PC-3 (cell line): Measurements from ENCODE around the gene PRSS37. TPM values are rescaled to one million over a fixed set of nuclear protein-coding genes. Genes with fewer than 3 reads are reported as not detected.
"Not testable (repeated sequence)": the region's sequence is repeated elsewhere in the genome, so short reads cannot be mapped to it uniquely, and the experiment has no call there.

Experiments
- ATAC-seq: fragments of 200-7000 bp; cut with Tn5 transposase; 2 replicates; pipeline ENCODE4 v1.9.1; 2020; ENCODE audit warnings: mild to moderate bottlenecking, moderate library complexity
- BruUV-seq: library from RNA; stranded (reverse); fragments of 400-500 nt; replicated peaks from 2 replicates; lab custom pipeline; 2021; lab: Mats Ljungman, UMichigan
- CTCF ChIA-PET: fragments of 300-600 bp; sonication (Branson Sonifier 250); formaldehyde crosslinking; loops from one replicate; lab custom pipeline; 2022; ENCODE audit warnings: antibody characterized with exemption; lab: Charles Lee
- POLR2A ChIA-PET: fragments of 300-600 bp; sonication (Branson Sonifier 250); formaldehyde crosslinking; loops from one replicate; lab custom pipeline; 2022; ENCODE audit warnings: antibody characterized with exemption; ENCODE audit not compliant: unreplicated experiment; lab: Charles Lee
- DNase-seq: peaks from one replicate; pipeline ENCODE4 v3.0.0-alpha.2; 2015
- H2AFZ ChIP-seq: fragments of 300-600 bp; sonication (generic); 2 replicates; pipeline ENCODE4 v1.6.0; 2016; ENCODE audit warnings: antibody characterized with exemption, low read length
- H3F3A ChIP-seq: fragments of 300-600 bp; sonication (generic); one replicate; pipeline ENCODE4 v1.6.0; 2017; ENCODE audit warnings: antibody characterized with exemption, low read length, control low read depth, mild to moderate bottlenecking; ENCODE audit not compliant: unreplicated experiment
- H3K27ac ChIP-seq: fragments of 300-600 bp; sonication (generic); 2 replicates; pipeline ENCODE4 v1.5.1; 2016; ENCODE audit warnings: mild to moderate bottlenecking, low read length
- H3K27me3 ChIP-seq: fragments of 300-600 bp; sonication (generic); 2 replicates; pipeline ENCODE4 v1.6.1; 2016; ENCODE audit warnings: low read length, mixed read lengths
- H3K36me3 ChIP-seq: fragments of 300-600 bp; sonication (generic); 2 replicates; pipeline ENCODE4 v1.6.1; 2016; ENCODE audit warnings: low read depth, mixed run types, low read length, mixed read lengths
- H3K4me1 ChIP-seq: fragments of 300-600 bp; sonication (generic); 2 replicates; pipeline ENCODE4 v1.5.1; 2016; ENCODE audit warnings: low read length; ENCODE audit not compliant: insufficient read depth
- H3K4me2 ChIP-seq: fragments of 300-600 bp; sonication (generic); 2 replicates; pipeline ENCODE4 v1.6.0; 2016; ENCODE audit warnings: low read length
- H3K4me3 ChIP-seq: fragments of 300-600 bp; sonication (generic); 2 replicates; pipeline ENCODE4 v1.5.1; 2016; ENCODE audit warnings: mild to moderate bottlenecking, low read length, mixed read lengths
- H3K79me2 ChIP-seq: fragments of 300-600 bp; sonication (generic); 2 replicates; pipeline ENCODE4 v1.6.1; 2017; ENCODE audit warnings: low read length, mixed read lengths
- H3K9ac ChIP-seq: fragments of 300-600 bp; sonication (generic); 2 replicates; pipeline ENCODE4 v1.6.0; 2016; ENCODE audit warnings: mild to moderate bottlenecking, low read length
- H3K9me2 ChIP-seq: fragments of 300-600 bp; sonication (generic); replicated peaks from 2 replicates; pipeline ENCODE4 v1.6.1; 2016; ENCODE audit warnings: mixed run types, low read length, mixed read lengths
- H3K9me3 ChIP-seq: fragments of 300-600 bp; sonication (generic); 2 replicates; pipeline ENCODE4 v1.6.1; 2016; ENCODE audit warnings: low read length, mixed read lengths
- H4K20me1 ChIP-seq: fragments of 300-600 bp; sonication (generic); 2 replicates; pipeline ENCODE4 v1.6.1; 2016; ENCODE audit warnings: low read length, mixed read lengths
- EZH2 ChIP-seq: fragments of 300-600 bp; sonication (generic); IDR thresholded peaks from one replicate; pipeline ENCODE4 v1.6.1; 2017; ENCODE audit warnings: antibody characterized with exemption, mild to moderate bottlenecking, low read length; ENCODE audit not compliant: unreplicated experiment
- EZH2phosphoT487 ChIP-seq: fragments of 300-600 bp; sonication (generic); IDR thresholded peaks from 2 replicates; pipeline ENCODE4 v1.6.1; 2018; ENCODE audit warnings: mild to moderate bottlenecking, antibody characterized with exemption, low read length, borderline replicate concordance
- intact Hi-C: fragments of 100-400 bp; cut with micrococcal nuclease; formaldehyde crosslinking; loops from 2 replicates; pipeline ENCODE4 v1.9.0; 2023
- total RNA-seq: library from RNA; depleted of rRNA; stranded (reverse); fragments of >200 nt; gene quantifications from 2 replicates; pipeline ENCODE4 v1.2.3, GENCODE V29; 2014
- TF ChIP-seq, protein P1 (sequence below): fragments of 300-600 bp; sonication (generic); conservative IDR thresholded peaks from 2 replicates; pipeline ENCODE4 v1.5.1; 2017; ENCODE audit warnings: antibody characterized with exemption, low read depth, mild to moderate bottlenecking, low read length

PRSS37 gene
- total RNA-seq, 1 experiment from 2014 or later, result not detected

GRCh38 chr7:141837683-141838082 is 3.6 kb downstream of the PRSS37 start:
- H2AFZ ChIP-seq, result no peak overlapping the region
- H3K4me2 ChIP-seq, result no peak overlapping the region
- no peaks in the 10 kb centered on the region for H3K9me3 ChIP-seq
- ATAC-seq (no peak), DNase-seq (no peak)
- no peaks in the 10 kb centered on the region for H3K79me2 ChIP-seq
- H3K27me3 ChIP-seq, result peaks cover 30% of the 10 kb centered on the region
- CTCF ChIA-PET, result no interaction called here
- no peaks in the 10 kb centered on the region for H3F3A ChIP-seq
- H3K9ac ChIP-seq, result no peak overlapping the region
- no peaks in the 10 kb centered on the region for H4K20me1 ChIP-seq
- no peaks in the 10 kb centered on the region for H3K36me3 ChIP-seq
- BruUV-seq, result no TSS peak
- POLR2A ChIA-PET, result no interaction called here
- intact Hi-C loops, result no loop called here
- no peaks in the 10 kb centered on the region for H3K9me2 ChIP-seq
- no peak overlapping the region for H3K27ac ChIP-seq
- H3K4me1 ChIP-seq, result no peaks in the 10 kb centered on the region
- TF ChIP-seq, protein P1, sequence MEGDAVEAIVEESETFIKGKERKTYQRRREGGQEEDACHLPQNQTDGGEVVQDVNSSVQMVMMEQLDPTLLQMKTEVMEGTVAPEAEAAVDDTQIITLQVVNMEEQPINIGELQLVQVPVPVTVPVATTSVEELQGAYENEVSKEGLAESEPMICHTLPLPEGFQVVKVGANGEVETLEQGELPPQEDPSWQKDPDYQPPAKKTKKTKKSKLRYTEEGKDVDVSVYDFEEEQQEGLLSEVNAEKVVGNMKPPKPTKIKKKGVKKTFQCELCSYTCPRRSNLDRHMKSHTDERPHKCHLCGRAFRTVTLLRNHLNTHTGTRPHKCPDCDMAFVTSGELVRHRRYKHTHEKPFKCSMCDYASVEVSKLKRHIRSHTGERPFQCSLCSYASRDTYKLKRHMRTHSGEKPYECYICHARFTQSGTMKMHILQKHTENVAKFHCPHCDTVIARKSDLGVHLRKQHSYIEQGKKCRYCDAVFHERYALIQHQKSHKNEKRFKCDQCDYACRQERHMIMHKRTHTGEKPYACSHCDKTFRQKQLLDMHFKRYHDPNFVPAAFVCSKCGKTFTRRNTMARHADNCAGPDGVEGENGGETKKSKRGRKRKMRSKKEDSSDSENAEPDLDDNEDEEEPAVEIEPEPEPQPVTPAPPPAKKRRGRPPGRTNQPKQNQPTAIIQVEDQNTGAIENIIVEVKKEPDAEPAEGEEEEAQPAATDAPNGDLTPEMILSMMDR, result no peak
- TF ChIP-seq EZH2 (no peak), EZH2phosphoT487 (no peak)
- no peak overlapping the region for H3K4me3 ChIP-seq

DNA sequence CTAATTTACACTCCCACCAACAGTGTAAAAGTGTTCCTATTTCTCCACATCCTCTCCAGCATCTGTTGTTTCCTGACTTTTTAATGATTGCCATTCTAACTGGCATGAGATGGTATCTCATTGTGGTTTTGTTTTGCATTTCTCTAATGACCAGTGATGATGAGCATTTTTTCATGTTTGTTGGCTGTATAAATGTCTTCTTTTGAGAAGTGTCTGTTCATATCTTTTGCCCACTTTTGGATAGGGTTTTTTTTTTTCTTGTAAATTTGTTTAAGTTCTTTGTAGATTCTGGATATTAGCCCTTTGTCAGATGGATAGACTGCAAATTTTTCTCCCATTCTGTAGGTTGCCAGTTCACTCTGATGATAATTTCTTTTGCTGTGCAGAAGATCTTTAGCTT is 18.9 kb downstream of the PRSS37 start:
- H3K9ac ChIP-seq, ATAC-seq, H3K9me2 ChIP-seq, H3K79me2 ChIP-seq, H3K27me3 ChIP-seq, POLR2A ChIA-PET, H3K36me3 ChIP-seq, H3K9me3 ChIP-seq, H2AFZ ChIP-seq, intact Hi-C loops, BruUV-seq, H4K20me1 ChIP-seq, H3K4me1 ChIP-seq, H3F3A ChIP-seq, H3K4me2 ChIP-seq, H3K27ac ChIP-seq, DNase-seq, CTCF ChIA-PET, H3K4me3 ChIP-seq: not testable (repeated sequence)

- Histone ChIP-seq H3K27me3 (peaks cover 10% of the 10 kb centered on the region), H3K4me3 (no peak overlapping the region), H3K9me3 (0 out of 2 replicates have a peak, but pooled peaks cover 8% of the 10 kb centered on the region), H3K4me1 (no peaks in the 10 kb centered on the region), H3K4me2 (no peak overlapping the region), H4K20me1 (no peaks in the 10 kb centered on the region), H3K36me3 (no peaks in the 10 kb centered on the region), H3K9me2 (no peaks in the 10 kb centered on the region), H3K27ac (no peak overlapping the region), H3K79me2 (no peaks in the 10 kb centered on the region), H3K9ac (no peak overlapping the region), H3F3A (no peaks in the 10 kb centered on the region), H2AFZ (no peak overlapping the region)
- TF ChIP-seq EZH2, result no peak
- TF ChIP-seq, protein P1, result no peak
- no peak for TF ChIP-seq EZH2phosphoT487
- ATAC-seq (no peak), DNase-seq (no peak)
- CTCF ChIA-PET, result no interaction called here
- no TSS peak for BruUV-seq
- intact Hi-C loops, result no loop called here
- POLR2A ChIA-PET, result no interaction called here
Measured at GRCh38 chr7:141820067-141820466, 21.2 kb downstream of the PRSS37 start.
